HG03558 (cell line): ENCODE measurements around the gene GVQW3.

Source experiments
- ATAC-seq: cut with Tn5 transposase; IDR thresholded peaks from one replicate; pipeline ENCODE4 v1.9.1; 2021; ENCODE audit warnings: moderate number of reproducible peaks; ENCODE audit not compliant: unreplicated experiment; ENCODE audit errors: extremely low read depth

Gene GVQW3

GRCh38 chr11:76444065-76444383, 62.9 kb downstream of the GVQW3 start:
- ATAC-seq = no peak

GRCh38 chr11:76444384-76445120, 63.4 kb downstream of the GVQW3 start, which contains the start of gene EMSY:
EMSY (plus strand) TSS chr11:76445018; CDS start chr11:76446939, 1,921 bp downstream.
- ATAC-seq = peak; percentile 84

- ATAC-seq = no peak
These were observed 64.3 kb downstream of the GVQW3 start for GRCh38 chr11:76445121-76446084.

GRCh38 chr11:76448506-76448905, 67.4 kb downstream of the GVQW3 start:
- no peak for ATAC-seq

- ATAC-seq = no peak
These were observed 72.1 kb downstream of the GVQW3 start for GRCh38 chr11:76453248-76453647.

- ATAC-seq = no peak
These were observed 74.2 kb downstream of the GVQW3 start for GRCh38 chr11:76455331-76455730.

- no peak for ATAC-seq
These were observed 74.8 kb downstream of the GVQW3 start for GRCh38 chr11:76455931-76456330.

GRCh38 chr11:76456571-76456970, 75.4 kb downstream of the GVQW3 start:
- ATAC-seq = no peak
